ENCODE measurements around the gene ITGBL1. TPM values are rescaled to one million over a fixed set of nuclear protein-coding genes. Genes with fewer than 3 reads are reported as not detected.

Gene ITGBL1
- total and polyA plus RNA-seq, 2 of the 13 experiments (the other 11 are each of a cell fraction or from before 2014, with no cell fraction given), result 0.02 TPM; not detected in 1

GRCh38 chr13:101535192-101535746 is 82.8 kb downstream of the ITGBL1 start (continued):
- TF ChIP-seq ZNF660 (CRISPR knock-in tag; IDR thresholded peaks at IDR 0.05; ENCODE audit: borderline replicate concordance, low read depth) (no peak), FOSL1 (CRISPR knock-in tag; IDR thresholded peaks at IDR 0.05; ENCODE audit: borderline replicate concordance) (no peak), ZNF124 (CRISPR knock-in tag; IDR thresholded peaks at IDR 0.05) (no peak), PATZ1 (CRISPR knock-in tag; IDR thresholded peaks at IDR 0.05) (no peak), DZIP1 (CRISPR knock-in tag; IDR thresholded peaks at IDR 0.05) (no peak), WIZ (CRISPR knock-in tag; IDR thresholded peaks at IDR 0.05) (no peak), NFYC (CRISPR knock-in tag; IDR thresholded peaks at IDR 0.05) (no peak), ZFP90 (CRISPR knock-in tag; IDR thresholded peaks at IDR 0.05; ENCODE audit: borderline replicate concordance) (no peak), ZC3H4 (CRISPR knock-in tag; IDR thresholded peaks at IDR 0.05; ENCODE audit: borderline replicate concordance) (no peak)
- TF ChIP-seq, protein P1, sequence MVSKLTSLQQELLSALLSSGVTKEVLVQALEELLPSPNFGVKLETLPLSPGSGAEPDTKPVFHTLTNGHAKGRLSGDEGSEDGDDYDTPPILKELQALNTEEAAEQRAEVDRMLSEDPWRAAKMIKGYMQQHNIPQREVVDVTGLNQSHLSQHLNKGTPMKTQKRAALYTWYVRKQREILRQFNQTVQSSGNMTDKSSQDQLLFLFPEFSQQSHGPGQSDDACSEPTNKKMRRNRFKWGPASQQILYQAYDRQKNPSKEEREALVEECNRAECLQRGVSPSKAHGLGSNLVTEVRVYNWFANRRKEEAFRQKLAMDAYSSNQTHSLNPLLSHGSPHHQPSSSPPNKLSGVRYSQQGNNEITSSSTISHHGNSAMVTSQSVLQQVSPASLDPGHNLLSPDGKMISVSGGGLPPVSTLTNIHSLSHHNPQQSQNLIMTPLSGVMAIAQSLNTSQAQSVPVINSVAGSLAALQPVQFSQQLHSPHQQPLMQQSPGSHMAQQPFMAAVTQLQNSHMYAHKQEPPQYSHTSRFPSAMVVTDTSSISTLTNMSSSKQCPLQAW (CRISPR knock-in tag; IDR thresholded peaks at IDR 0.05), result no peak

Measured in HepG2 (cell line).